GM18870 (cell line): ENCODE data around the gene LRRC26.
"Not testable (repeated sequence)": the region's sequence is repeated elsewhere in the genome, so short reads cannot be mapped to it uniquely, and the experiment has no call there.

Experiments used
- ATAC-seq: cut with Tn5 transposase; IDR thresholded peaks from one replicate; pipeline ENCODE4 v1.9.1; 2021; ENCODE audit warnings: moderate library complexity; ENCODE audit not compliant: unreplicated experiment

LRRC26 gene

DNA sequence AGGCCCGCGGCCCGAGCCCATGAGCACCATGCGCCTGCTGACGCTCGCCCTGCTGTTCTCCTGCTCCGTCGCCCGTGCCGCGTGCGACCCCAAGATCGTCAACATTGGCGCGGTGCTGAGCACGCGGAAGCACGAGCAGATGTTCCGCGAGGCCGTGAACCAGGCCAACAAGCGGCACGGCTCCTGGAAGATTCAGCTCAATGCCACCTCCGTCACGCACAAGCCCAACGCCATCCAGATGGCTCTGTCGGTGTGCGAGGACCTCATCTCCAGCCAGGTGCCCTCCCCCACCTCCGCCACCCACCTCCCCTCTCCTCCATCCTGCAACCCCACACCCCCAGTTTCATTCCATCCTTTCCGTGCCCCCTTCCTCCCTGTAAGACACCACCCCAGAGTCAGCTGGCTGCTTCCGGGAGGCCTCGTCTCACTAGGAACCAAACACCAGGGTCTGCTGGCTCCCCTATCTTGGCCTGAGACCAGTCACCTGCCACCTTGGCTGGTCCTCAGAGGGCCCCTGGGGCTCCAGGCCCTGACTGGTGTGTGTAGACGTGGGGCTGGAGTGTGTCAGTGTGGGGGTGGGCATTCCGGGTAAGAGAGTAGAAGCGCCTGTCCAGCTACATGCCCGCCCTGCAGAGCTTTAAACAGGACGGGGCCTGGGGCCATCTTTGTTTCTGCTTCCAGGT, 30.2 kb downstream of the LRRC26 start:
- no peak for ATAC-seq

DNA sequence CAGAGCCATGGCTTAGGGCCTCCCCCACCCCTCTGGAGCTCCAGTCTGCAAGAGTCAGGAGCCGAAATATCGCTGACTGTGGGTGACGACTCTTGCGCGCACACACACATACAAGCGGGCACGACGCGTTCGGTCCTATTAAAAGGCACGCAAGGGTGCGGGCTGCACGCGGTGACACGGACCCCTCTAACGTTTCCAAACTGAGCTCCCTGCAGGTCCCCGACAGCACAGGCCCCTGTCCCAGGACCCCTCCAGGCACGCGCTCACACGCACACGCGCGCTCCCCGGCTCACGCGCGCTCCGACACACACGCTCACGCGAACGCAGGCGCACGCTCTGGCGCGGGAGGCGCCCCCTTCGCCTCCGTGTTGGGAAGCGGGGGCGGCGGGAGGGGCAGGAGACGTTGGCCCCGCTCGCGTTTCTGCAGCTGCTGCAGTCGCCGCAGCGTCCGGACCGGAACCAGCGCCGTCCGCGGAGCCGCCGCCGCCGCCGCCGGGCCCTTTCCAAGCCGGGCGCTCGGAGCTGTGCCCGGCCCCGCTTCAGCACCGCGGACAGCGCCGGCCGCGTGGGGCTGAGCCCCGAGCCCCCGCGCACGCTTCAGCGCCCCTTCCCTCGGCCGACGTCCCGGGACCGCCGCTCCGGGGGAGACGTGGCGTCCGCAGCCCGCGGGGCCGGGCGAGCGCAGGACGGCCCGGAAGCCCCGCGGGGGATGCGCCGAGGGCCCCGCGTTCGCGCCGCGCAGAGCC, 31.0 kb downstream of the LRRC26 start, which contains the start of gene GRIN1:
Gene GRIN1, plus strand, starts transcription at position 433 of the 746 bp plus-strand sequence. CDS start 333 bp downstream, outside the sequence.
- no peak for ATAC-seq

DNA sequence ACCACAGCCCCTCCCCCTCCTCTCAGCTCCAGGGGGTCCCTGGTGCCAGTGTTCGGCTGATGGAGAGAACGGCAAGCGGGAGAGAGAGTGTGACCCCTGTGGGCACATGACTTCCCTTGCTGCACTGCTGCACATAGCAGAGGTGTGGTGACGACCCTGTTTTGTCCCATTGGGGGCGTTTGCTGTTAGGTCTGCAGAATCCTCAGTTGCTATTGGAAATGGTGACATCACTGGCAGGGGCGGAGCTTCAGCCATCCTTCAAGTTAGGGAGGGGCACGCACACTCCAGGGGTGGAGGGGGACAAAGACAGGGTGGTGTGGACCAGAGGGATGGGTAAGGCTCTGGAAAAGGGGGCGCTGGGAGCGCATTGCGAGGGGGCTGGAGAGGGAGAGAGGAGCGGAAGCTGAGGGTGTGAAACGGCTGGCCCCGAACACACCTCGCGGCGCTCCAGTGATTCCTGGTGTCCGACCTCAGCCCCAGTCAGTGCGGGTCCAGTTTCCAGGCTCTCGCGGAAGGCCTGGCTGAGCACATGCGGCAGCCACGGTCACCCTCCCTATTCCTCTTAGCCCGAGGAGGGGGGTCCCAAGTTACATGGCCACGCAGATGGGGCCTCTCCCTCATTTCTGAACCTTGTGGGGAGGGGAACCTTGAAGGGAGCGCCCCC, 31.7 kb downstream of the LRRC26 start:
- ATAC-seq = no peak

DNA sequence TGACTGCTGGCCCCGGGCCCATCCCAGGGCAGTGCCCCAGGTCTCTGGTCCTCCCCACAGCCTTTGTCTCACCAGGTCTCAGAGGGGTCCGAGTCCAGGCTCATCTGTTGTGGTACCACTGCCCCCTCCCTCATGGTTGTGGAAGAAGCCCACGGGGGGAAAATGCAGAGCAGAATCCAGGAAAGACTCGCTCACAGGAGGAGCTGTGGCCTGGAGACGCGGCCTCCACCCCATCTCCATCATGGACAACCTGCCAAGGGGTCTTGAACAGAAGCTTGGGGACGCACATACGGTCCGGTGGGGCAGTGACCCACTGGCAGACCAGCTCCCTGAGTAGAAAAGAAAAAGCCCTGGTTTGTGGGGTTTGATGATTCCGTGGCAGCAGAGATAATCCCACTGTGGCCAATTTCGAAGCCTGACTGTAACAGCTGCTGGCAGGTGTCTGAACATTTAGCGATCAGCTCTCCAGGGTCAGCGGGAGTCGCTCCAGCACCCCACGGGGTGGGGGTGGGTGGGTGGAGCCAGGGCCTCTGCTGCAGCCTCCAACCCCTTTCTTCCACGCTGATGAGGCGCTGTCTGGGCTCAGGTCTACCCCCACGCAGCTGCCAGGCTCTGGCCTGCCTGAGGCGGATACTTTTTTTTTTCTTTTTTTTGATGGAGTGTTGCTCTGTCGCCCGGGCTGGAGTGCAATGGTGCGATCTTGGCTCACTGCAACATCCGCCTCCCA, 32.8 kb downstream of the LRRC26 start:
- ATAC-seq = no peak

DNA sequence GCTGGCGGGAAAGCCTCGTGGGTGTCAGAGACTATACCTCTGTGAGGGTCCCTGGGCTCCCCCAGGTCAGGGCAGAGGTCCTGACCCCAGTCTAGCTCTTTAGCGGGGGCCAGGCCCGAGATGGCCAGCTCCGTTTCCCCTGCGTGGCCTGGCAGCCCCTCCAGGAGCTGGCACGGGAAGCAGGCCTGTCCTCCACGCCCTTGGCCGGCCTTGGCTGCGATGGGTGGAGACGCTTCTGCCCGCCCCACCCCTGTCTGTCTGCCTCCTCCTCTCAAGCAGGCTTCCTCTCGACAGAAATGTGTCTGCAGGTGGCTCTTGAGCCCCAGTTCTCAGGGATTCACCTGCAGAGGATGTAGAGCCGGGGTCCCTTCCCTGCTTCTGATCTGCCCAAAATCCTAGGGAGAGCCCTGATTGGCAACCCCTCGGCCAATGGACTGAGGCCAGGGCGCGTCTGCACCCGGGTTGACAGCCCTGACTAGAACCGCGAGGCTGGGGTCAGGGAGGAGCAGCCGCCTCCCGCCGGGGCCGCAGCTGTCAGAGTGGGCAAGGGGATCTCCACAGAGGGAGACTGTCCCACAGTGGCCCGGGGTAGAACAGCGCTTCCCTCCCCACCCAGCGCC, 33.5 kb downstream of the LRRC26 start:
- ATAC-seq = no peak

DNA sequence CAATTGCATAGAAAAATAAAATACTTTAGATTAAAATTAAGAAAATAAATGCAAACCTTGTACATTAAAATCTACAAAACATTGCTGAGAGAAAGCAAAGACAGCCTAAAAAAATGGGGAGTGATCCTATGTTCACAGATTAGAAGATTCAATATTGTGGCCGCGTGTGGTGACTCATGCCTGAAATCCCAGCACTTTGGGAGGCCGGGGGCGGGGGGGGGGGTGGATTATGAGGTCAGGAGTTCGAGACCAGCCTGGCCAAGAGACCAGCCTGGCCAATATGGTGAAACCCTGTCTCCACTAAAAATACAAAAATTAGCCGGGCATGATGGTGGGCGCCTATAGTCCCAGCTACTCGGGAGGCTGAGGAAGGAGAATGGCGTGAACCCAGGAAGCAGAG, 34.7 kb downstream of the LRRC26 start:
- not testable (repeated sequence) for ATAC-seq

DNA sequence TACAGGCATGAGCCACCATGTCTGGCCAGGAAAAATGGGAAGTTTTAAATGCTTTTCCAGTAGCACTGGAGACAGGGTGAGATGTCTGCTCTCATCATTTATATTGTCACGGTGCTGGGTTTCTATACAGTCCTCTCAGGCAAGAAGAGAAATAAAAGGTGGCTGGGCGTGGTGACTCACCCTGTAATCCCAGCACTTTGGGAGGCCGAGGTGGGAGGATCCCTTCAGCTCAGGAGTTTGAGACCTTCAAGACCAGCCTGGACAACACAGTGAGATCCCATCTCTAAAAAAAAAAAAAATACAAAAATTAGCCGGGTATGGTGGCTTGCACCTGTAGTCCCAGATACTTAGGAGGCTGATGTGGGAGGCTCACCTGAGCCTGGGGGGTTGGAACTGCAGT, 35.7 kb downstream of the LRRC26 start:
- ATAC-seq = no peak

DNA sequence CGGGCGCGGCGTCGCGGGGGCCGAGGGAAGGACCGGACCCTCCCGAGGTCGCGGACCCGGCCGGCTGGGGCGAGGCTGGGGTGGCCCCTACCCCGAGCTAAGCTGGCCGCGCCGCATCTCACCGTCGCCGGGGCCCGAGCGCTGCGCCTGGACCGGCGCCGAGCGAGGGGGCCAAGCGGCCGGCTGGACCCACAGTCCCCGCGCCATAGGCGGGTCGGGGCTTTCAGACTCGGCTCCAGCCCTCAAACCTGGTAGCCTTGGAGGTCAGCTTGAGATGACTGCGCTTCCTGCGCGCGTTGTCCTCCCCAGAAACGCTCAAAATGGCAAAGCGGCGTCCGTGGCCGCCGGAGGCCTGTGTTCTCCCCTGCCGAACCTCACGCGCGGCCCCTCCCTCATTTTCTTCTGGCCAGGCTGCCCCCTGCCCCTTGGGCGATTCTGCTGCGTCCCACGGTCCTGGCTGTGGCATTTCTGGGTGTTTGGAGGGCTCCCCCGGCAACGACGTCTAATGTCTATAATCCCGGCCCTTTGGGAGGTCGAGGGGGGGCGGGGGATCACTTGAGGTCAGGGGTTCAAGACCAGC, 39.6 kb downstream of the LRRC26 start:
- no peak for ATAC-seq

DNA sequence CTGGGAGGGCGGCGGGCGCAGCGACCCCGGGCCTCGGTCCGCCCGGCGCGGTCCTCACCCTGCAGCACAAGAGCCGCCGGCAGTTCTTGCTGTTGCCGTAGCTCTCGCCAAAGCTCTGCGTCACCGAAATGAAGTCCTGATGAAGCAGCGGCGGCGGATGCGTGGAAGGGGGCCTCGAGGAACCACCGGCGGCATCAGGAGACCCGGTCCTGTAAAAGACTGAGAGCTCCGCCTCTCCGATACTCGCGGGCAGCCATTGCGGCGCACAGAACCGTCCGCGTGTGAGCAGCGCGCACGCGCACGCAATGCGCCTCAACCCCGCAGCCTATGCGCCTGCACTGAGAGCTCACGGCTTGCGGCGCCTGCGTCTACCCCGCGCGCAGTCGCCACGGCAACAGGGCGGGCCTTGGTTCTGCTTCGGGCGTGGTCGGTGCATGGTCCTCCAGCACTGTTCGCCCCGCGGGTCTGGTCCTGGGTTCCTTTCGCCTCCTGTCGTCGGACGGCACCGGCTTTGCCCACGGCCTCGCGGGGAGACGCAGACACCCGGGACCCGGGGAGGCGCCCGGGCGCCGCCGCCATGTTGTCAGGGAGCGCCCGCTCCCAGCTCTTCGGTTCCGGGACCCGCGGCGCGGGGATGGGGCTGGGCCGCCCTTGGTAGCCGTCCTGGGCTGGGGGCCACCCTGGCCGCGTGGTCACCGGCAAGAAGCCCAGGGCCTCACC, 40.2 kb downstream of the LRRC26 start:
- ATAC-seq = peak; percentile 44

DNA sequence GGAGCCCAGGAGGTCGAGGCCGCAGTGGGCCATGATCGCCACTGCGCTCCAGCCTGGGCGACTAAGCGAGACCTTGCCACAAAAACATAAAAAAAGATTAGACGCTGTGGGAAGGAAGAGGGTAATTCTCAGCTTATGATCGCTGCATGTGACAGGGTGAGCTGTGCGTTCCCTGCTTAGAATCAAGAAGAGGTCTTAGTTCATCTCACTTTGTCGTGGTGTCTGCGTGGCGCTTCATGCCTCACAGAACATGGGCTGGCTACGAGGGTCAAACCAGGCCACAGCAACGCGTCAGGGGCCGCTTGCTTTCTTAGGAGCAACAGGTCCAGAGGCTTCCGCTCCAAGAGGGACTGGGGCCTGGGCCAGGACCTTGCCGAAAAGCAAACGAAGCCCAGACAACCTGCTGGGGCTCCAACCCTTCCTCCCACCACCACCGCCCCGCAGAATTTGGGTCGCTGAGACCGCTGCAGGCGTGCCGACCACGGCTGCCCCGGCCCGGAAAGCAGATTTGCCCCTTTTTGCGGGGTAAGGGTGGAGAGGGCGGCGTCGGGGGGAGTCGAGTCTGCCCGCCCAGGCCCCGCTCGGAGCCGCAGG, 40.9 kb downstream of the LRRC26 start:
- ATAC-seq = peak; percentile 9

DNA sequence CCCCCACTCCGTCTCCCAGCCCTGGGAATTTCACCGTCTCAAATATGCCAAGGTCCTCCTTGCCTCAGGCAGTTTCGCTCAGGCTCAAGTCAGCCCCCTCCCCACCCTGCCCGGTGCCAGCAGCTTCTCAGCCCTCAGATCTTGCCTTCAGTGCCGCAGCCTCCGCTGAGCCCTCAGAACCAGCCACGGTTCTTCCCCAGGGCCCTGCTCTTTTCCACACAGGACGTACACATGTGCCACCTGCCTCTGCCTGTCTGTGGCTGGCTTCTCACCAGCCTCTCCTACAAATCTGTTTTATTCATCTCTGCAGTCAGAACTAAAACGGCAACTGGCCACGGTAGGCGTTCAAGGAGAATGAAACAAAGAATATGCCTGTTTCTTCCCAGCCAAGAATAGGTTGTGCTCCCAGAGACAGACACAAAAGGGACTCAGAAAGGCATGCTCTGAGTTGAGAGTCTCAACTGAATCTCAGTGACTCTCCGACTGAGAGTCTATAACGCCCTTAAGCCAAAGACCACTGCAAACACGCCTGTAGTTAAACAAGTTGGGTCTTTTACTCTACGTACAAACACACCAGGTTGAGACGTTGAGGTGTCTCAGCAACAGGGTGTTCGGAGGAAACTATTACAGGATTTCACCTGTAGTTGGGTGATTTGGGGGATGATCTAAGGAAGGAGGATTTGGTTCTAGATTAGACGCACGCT, 41.5 kb downstream of the LRRC26 start:
- ATAC-seq = no peak

DNA sequence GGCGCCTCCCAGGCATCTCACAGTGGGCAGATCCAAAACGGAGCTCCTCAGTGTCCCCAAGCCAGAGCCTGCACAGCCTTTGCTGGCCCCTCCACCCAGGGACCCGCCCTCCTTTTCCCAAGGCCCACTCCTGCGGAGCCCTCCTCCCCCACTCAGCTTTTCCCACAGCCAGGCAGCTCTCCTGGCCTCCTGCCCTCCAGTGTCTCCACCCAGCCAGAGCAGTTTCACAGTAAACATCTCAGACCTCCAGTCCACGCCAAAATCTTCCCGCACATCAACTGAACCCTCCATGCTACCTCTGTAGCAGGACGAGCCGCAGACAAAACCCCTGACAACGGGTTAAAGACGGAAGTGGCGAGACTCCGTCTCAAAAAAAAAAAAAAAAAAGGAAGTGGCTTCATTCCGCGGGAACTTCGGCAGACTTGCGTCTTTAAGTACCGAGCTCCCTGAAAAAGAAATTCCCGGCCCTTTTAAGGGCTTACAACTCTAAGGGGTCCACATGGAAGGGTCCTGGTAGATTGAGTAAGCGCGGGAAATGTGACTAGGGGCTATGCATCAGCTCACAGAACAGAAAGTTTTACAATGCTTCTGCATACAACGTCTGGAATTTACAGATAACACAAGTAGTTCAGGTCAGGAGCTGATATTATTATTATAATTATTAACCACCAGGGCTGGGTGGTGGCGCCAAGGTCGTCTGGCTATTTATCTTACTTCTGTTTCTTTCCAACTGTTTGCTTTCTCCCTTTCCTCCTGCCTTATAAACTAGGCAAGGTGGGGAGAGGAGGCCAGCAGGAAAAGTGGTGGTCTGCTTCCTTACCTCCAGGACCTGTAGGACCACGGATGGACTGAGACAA, 42.3 kb downstream of the LRRC26 start:
- no peak for ATAC-seq

DNA sequence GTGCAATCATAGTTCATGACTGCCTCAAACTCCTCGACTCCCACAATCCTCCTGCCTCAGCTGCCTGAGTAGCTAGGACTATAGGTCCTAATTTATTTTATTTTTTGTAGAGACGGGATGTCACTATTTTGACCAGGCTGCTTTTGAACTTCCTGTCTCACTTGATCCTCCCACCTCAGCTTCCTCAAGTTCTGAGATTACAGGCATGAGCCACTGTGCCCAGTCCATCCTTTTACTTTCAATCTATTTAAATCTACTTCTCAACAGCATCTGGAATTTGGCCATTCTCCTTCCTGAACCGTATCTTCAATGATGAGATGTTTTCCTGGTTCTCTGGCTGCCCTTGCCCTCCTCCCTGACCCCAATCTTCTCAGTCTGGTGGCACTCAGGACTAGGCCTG, 43.1 kb downstream of the LRRC26 start:
- ATAC-seq = no peak

DNA sequence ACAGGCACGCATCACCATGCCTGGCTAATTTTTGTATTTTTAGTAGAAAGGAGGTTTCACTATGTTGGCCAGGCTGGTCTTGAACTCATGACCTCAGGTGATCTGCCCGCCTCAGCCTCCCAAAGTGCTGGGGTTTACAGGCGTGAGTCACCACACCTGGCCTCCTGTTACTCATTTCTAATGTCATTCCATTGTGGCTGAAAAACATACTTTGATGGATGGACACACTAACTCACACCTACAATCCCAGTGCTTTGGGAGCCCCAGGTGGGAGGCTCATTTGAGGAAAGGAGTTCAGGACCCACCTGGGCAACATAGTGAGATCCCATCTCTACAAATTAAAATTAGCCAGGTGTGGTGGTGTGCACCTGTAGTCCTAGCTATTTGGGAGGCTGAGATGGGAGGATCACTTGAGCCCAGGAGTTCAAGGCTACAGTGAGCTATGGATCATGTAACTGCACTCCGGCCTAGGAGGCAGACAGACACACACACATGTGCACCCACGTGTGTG, 45.8 kb downstream of the LRRC26 start:
- ATAC-seq = not testable (repeated sequence)

DNA sequence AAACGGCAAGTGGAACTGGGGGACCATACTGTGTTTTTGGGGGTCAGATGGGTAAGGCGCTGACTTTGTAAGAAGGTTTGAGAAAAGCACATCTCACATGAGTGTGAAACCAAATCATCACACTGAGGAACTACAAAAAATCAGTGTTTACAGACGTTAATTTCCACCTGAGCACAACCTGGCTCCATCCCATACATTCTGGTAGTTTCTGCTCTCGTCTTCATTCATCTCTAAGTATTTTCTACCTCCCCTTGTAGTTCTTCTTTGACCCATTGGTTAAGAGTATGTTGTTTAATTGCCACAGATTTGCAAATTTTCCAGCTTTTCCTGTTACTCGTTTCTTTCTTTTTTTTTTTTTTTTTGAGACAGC, 46.4 kb downstream of the LRRC26 start:
- ATAC-seq = no peak

DNA sequence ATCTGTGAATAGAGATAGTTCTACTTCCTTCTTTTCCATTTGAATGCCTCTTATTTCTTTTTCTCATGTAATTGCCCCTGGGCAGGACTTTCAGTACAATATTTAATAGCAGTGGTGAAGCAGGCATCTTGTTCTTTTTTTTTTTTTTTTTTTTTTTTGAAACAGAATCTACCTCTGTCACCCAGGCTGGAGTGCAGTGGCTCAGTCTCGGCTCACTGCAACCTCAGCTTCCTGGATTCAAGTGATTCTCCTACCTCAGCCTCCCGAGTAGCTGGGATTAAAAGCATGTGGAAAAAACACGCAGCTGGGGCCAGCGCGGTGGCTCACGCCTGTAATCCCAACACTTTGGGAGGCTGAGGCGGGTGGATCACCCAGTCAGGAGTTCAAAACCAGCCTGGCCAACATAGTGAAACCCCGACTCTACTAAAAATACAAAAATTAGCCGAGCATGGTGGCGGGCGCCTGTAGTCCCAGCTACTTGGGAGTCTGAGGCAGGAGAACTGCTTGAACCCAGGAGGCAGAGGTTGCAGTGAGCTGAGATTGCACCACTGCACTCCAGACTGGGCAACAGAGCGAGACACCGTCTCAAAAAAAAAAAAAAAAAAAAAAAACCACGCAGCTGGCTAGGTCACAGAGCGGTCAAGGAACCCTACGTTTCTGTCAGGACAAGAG, 46.9 kb downstream of the LRRC26 start:
- ATAC-seq = not testable (repeated sequence)
